Sigmoid colon (tissue), 4 donors: ENCODE results near the gene GPC5.

Experiments used
- EP300 ChIP-seq, 4 donors: sonication (generic); formaldehyde crosslinking; IDR thresholded peaks; one replicate each; pipeline ENCODE4 v1.6.1; 2017; ENCODE audit warnings: antibody characterized with exemption in 4 of 4
- POLR2A ChIP-seq, 2 donors: fragments of 450-650 bp; IDR thresholded peaks; one replicate each; pipeline ENCODE4 v1.6.1; 2016; ENCODE audit warnings: antibody characterized with exemption in 2 of 2, mild to moderate bottlenecking in 2 of 2, moderate library complexity in 2 of 2
- POLR2AphosphoS5 ChIP-seq, 4 donors: sonication (generic); formaldehyde crosslinking; IDR thresholded peaks; one replicate each; pipeline ENCODE4 v1.6.1; 2017; ENCODE audit warnings: antibody characterized with exemption in 4 of 4
- TF ChIP-seq, protein P1 (sequence below), 4 experiments: fragments of 450-650 bp in 3 of 4; fragments of 200-600 bp in 1 of 4; IDR thresholded peaks; one replicate each; pipeline ENCODE4 v1.5.1; 2016 to 2019; ENCODE audit warnings: antibody characterized with exemption in 4 of 4, mild to moderate bottlenecking in 3 of 4, moderate library complexity in 2 of 4

DNA sequence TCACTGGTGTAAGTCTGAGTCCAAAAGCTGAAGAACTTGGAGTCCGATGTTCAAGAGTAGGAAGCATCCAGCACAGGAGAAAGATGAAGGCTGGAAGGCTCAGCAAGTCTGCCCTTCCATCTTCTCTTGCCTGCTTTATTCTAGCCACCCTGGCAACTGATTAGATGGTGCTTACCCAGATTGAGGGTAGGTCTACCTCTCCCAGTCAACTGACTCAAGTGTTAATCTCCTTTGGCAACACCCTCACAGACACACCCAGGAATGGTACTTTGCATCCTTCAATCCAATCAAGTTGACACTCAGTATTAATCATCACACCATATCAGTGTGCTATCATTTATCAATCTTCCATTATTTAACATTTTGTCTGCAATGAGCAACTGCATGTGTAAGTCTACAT, 223.5 kb downstream of the GPC5 start:
- TF ChIP-seq, protein P1, sequence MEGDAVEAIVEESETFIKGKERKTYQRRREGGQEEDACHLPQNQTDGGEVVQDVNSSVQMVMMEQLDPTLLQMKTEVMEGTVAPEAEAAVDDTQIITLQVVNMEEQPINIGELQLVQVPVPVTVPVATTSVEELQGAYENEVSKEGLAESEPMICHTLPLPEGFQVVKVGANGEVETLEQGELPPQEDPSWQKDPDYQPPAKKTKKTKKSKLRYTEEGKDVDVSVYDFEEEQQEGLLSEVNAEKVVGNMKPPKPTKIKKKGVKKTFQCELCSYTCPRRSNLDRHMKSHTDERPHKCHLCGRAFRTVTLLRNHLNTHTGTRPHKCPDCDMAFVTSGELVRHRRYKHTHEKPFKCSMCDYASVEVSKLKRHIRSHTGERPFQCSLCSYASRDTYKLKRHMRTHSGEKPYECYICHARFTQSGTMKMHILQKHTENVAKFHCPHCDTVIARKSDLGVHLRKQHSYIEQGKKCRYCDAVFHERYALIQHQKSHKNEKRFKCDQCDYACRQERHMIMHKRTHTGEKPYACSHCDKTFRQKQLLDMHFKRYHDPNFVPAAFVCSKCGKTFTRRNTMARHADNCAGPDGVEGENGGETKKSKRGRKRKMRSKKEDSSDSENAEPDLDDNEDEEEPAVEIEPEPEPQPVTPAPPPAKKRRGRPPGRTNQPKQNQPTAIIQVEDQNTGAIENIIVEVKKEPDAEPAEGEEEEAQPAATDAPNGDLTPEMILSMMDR (IDR thresholded peaks at IDR 0.05): no peak
- TF ChIP-seq EP300 (IDR thresholded peaks at IDR 0.05) (no peak), POLR2A (IDR thresholded peaks at IDR 0.05) (no peak), POLR2AphosphoS5 (IDR thresholded peaks at IDR 0.05) (no peak)
